ENCODE data around the gene DUSP22. TPM values are rescaled to one million over a fixed set of nuclear protein-coding genes. Genes with fewer than 3 reads are reported as not detected.

DUSP22 gene
- total and polyA plus RNA-seq, 2 experiments from 2014 or later = 12.8 to 36.8 TPM

- Histone ChIP-seq H3K4me1 (ENCODE audit: insufficient read depth) (no peaks in the 10 kb centered on the region), H3K9me2 (ENCODE audit: insufficient read depth) (no peaks in the 10 kb centered on the region), H3K4me3 (no peak overlapping the region), H3K27ac (ENCODE audit: low read depth) (no peak overlapping the region), H3K4me2 (no peak overlapping the region), H3K79me2 (replicated peaks; ENCODE audit: insufficient read depth) (no peaks in the 10 kb centered on the region), H3K27me3 (ENCODE audit: insufficient read depth) (no peaks in the 10 kb centered on the region), H3K36me3 (ENCODE audit: insufficient read depth) (peaks cover 22% of the 10 kb centered on the region), H4K20me1 (replicated peaks; ENCODE audit: insufficient read depth) (no peaks in the 10 kb centered on the region; the same call in 1 of the 2 replicates), H2AFZ (no peak overlapping the region), H3F3A (replicated peaks; ENCODE audit: low read depth) (no peaks in the 10 kb centered on the region)
- H3K36me3 Mint-ChIP-seq (ENCODE audit: low read depth) = peaks cover 4% of the 10 kb centered on the region; the same call in 2 of the 3 replicates
- no peaks in the 10 kb centered on the region for H3K27me3 Mint-ChIP-seq (ENCODE audit: insufficient read depth, low read depth, poor library complexity)
- peaks cover 2% of the 10 kb centered on the region; the same call in 1 of the 3 replicates for H3K4me1 Mint-ChIP-seq
- peaks cover 47% of the 10 kb centered on the region for H3K9me3 Mint-ChIP-seq
- ATAC-seq (no peak), DNase-seq (ENCODE audit: low spot score) (no peak)
- H3K27ac Mint-ChIP-seq = no peak overlapping the region
- no peak for TF ChIP-seq ETS1 (IDR thresholded peaks at IDR 0.05)
- TF ChIP-seq STAT1 (IDR thresholded peaks at IDR 0.05; ENCODE audit: unreplicated experiment) = no peak
- H3K4me3 Mint-ChIP-seq = no peak overlapping the region
Observed at GRCh38 chr6:334536-335510, 42.5 kb downstream of the DUSP22 start.

GRCh38 chr6:335572-335971 lies 43.3 kb downstream of the DUSP22 start:
- no peaks in the 10 kb centered on the region for H3F3A ChIP-seq (replicated peaks; ENCODE audit: low read depth)
- DNase-seq (ENCODE audit: low spot score) (no peak), ATAC-seq (no peak)
- H4K20me1 ChIP-seq (replicated peaks; ENCODE audit: insufficient read depth) = no peaks in the 10 kb centered on the region; the same call in 1 of the 2 replicates
- no peaks in the 10 kb centered on the region for H3K4me1 ChIP-seq (ENCODE audit: insufficient read depth)
- no peaks in the 10 kb centered on the region for H3K9me2 ChIP-seq (ENCODE audit: insufficient read depth)
- no peak overlapping the region for H3K4me3 ChIP-seq
- peaks cover 2% of the 10 kb centered on the region; the same call in 1 of the 3 replicates for H3K4me1 Mint-ChIP-seq
- no peak overlapping the region for H2AFZ ChIP-seq
- H3K27me3 Mint-ChIP-seq (ENCODE audit: insufficient read depth, low read depth, poor library complexity) = no peaks in the 10 kb centered on the region
- no peak overlapping the region for H3K4me3 Mint-ChIP-seq
- H3K36me3 Mint-ChIP-seq (ENCODE audit: low read depth) = peaks cover 4% of the 10 kb centered on the region; the same call in 2 of the 3 replicates
- no peak overlapping the region for H3K4me2 ChIP-seq
- no peak overlapping the region for H3K27ac ChIP-seq (ENCODE audit: low read depth)
- H3K27ac Mint-ChIP-seq = no peak overlapping the region
- no peaks in the 10 kb centered on the region for H3K79me2 ChIP-seq (replicated peaks; ENCODE audit: insufficient read depth)
- H3K36me3 ChIP-seq (ENCODE audit: insufficient read depth) = peaks cover 22% of the 10 kb centered on the region
- peaks cover 53% of the 10 kb centered on the region for H3K9me3 Mint-ChIP-seq
- H3K27me3 ChIP-seq (ENCODE audit: insufficient read depth) = no peaks in the 10 kb centered on the region
- TF ChIP-seq ZNF114 (CRISPR knock-in tag; IDR thresholded peaks at IDR 0.05) (no peak), EZH2phosphoT487 (IDR thresholded peaks at IDR 0.05; ENCODE audit: unreplicated experiment) (no peak), EZH2 (IDR thresholded peaks at IDR 0.05; ENCODE audit: low read depth, unreplicated experiment) (no peak), ETS1 (IDR thresholded peaks at IDR 0.05) (no peak), JUNB (IDR thresholded peaks at IDR 0.05; ENCODE audit: unreplicated experiment) (no peak), REST (IDR thresholded peaks at IDR 0.05; ENCODE audit: unreplicated experiment) (no peak)
